SK-MEL-5 (cell line): ENCODE measurements around the gene JAML. TPM values are rescaled to one million over a fixed set of nuclear protein-coding genes. Genes with fewer than 3 reads are reported as not detected.

ENCODE experiments used
- DNase-seq: peaks from one replicate; pipeline ENCODE4 v3.0.0-alpha.2; 2016; ENCODE audit warnings: low read depth, low spot score
- in situ Hi-C: cut with HindIII; loops from 2 replicates; pipeline ENCODE4 v1.10.0; 2016; ENCODE audit warnings: low sequenced_read_pairs, high pct_unique_total_duplicates, low pct_unique_long_range_greater_than_20kb
- polyA plus RNA-seq, 2 experiments: library from polyadenylated mRNA; depleted of rRNA; stranded (reverse); fragments of >200 nt; gene quantifications; 2 replicates each; pipeline ENCODE4 v1.2.3, GENCODE V29; 2015
- total RNA-seq: library from RNA; depleted of rRNA; stranded (reverse); fragments of >200 nt; shearing (Covaris generic); gene quantifications from 2 replicates; pipeline ENCODE4 v1.2.3, GENCODE V29; 2014; rRNA removed

Gene JAML
- not detected in 2 replicates for total RNA-seq
- polyA plus RNA-seq (2015; cell fraction: cytosol; rRNA removed), result not detected in 2 replicates
- not detected in 2 replicates for polyA plus RNA-seq (2015; cell fraction: nucleus; rRNA removed)

GRCh38 chr11:118224511-118225188, at the start of gene JAML:
Gene JAML, minus strand, starts transcription at chr11:118225011. Its CDS starts 10,145 bp downstream, at chr11:118214866.
- in situ Hi-C loops, result no loop called here
- no peak for DNase-seq

GRCh38 chr11:118274186-118274585, 49.4 kb upstream of the JAML start:
- in situ Hi-C loops, result no loop called here
- no peak for DNase-seq

GRCh38 chr11:118272001-118272400, 47.2 kb upstream of the JAML start:
- in situ Hi-C loops, result no loop called here
- DNase-seq, result no peak

- DNase-seq, result no peak
- in situ Hi-C loops, result no loop called here
Observed at GRCh38 chr11:118267486-118267885, 42.7 kb upstream of the JAML start.

- in situ Hi-C loops, result no loop called here
- DNase-seq, result no peak
Observed at GRCh38 chr11:118265954-118266353, 41.1 kb upstream of the JAML start.

GRCh38 chr11:118264569-118265465, 40.0 kb upstream of the JAML start:
- in situ Hi-C loops, result no loop called here
- no peak for DNase-seq

- in situ Hi-C loops, result no loop called here
- DNase-seq, result no peak
Observed at GRCh38 chr11:118263695-118264568, 39.1 kb upstream of the JAML start, which contains the start of gene MPZL2. Gene MPZL2, minus strand, starts transcription at chr11:118264297. Its CDS starts 144 bp downstream, at chr11:118264153.

GRCh38 chr11:118263112-118263511, 38.3 kb upstream of the JAML start:
- in situ Hi-C loops, result no loop called here
- no peak for DNase-seq

GRCh38 chr11:118260353-118260752, 35.5 kb upstream of the JAML start:
- DNase-seq, result no peak
- in situ Hi-C loops, result no loop called here

- no peak for DNase-seq
- in situ Hi-C loops, result no loop called here
Observed at GRCh38 chr11:118259138-118259537, 34.3 kb upstream of the JAML start.

- in situ Hi-C loops, result no loop called here
- DNase-seq, result peak; percentile 29
Observed at GRCh38 chr11:118258410-118258809, 33.6 kb upstream of the JAML start.

GRCh38 chr11:118252688-118253087, 27.9 kb upstream of the JAML start:
- DNase-seq, result no peak
- in situ Hi-C loops, result no loop called here

- DNase-seq, result peak; percentile 39
- in situ Hi-C loops, result no loop called here
Observed at GRCh38 chr11:118251858-118252652, 27.2 kb upstream of the JAML start, which contains the start of gene MPZL3. Gene MPZL3, minus strand, starts transcription at chr11:118252365. Its CDS starts 71 bp downstream, at chr11:118252294.

GRCh38 chr11:118247041-118247440, 22.2 kb upstream of the JAML start:
- in situ Hi-C loops, result no loop called here
- no peak for DNase-seq

- in situ Hi-C loops, result no loop called here
- no peak for DNase-seq
Observed at GRCh38 chr11:118245936-118246562, 21.2 kb upstream of the JAML start.

GRCh38 chr11:118243993-118244762, 19.4 kb upstream of the JAML start:
- DNase-seq, result no peak
- in situ Hi-C loops, result no loop called here
